HepG2 (cell line): Measurements from ENCODE around the gene STRBP.

Experiments
- CEBPB ChIP-seq: IDR thresholded peaks from 2 replicates; pipeline ENCODE4 v1.6.1; 2011; ENCODE audit warnings: low read depth, low read length, improper control_type of control experiment, borderline replicate concordance
- ELF1 ChIP-seq: sonication (generic); formaldehyde crosslinking; IDR thresholded peaks from 2 replicates; pipeline ENCODE4 v1.4.0; 2020; ENCODE audit warnings: missing genetic modification reagents
- ZNF441 ChIP-seq: sonication (generic); formaldehyde crosslinking; IDR thresholded peaks from 2 replicates; pipeline ENCODE4 v1.7.0; 2021; ENCODE audit warnings: missing genetic modification reagents, borderline replicate concordance
- TF ChIP-seq, protein P1 (sequence below): sonication (generic); formaldehyde crosslinking; IDR thresholded peaks from 2 replicates; pipeline ENCODE4 v1.5.0; 2020; ENCODE audit warnings: mild to moderate bottlenecking, missing genetic modification reagents, moderate library complexity
- TF ChIP-seq, protein P2 (sequence below): sonication (generic); formaldehyde crosslinking; IDR thresholded peaks from 2 replicates; pipeline ENCODE4 v1.4.0; 2020; ENCODE audit warnings: mild to moderate bottlenecking, missing genetic modification reagents

GRCh38 chr9:123104807-123105206, 163.6 kb downstream of the STRBP start:
- TF ChIP-seq, protein P1, sequence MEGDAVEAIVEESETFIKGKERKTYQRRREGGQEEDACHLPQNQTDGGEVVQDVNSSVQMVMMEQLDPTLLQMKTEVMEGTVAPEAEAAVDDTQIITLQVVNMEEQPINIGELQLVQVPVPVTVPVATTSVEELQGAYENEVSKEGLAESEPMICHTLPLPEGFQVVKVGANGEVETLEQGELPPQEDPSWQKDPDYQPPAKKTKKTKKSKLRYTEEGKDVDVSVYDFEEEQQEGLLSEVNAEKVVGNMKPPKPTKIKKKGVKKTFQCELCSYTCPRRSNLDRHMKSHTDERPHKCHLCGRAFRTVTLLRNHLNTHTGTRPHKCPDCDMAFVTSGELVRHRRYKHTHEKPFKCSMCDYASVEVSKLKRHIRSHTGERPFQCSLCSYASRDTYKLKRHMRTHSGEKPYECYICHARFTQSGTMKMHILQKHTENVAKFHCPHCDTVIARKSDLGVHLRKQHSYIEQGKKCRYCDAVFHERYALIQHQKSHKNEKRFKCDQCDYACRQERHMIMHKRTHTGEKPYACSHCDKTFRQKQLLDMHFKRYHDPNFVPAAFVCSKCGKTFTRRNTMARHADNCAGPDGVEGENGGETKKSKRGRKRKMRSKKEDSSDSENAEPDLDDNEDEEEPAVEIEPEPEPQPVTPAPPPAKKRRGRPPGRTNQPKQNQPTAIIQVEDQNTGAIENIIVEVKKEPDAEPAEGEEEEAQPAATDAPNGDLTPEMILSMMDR (CRISPR knock-in tag): no peak
- TF ChIP-seq CEBPB (no peak), ELF1 (no peak), ZNF441 (no peak)
- TF ChIP-seq, protein P2, sequence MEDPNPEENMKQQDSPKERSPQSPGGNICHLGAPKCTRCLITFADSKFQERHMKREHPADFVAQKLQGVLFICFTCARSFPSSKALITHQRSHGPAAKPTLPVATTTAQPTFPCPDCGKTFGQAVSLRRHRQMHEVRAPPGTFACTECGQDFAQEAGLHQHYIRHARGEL (CRISPR knock-in tag): no peak
